Adrenal gland (tissue), 5 donors: ENCODE data around the gene HIC2.
"Not testable (repeated sequence)": the region's sequence is repeated elsewhere in the genome, so short reads cannot be mapped to it uniquely, and the experiment has no call there.

ENCODE experiments used
- POLR2A ChIP-seq, 2 donors: fragments of 450-650 bp; IDR thresholded peaks; one replicate each; pipeline ENCODE4 v1.6.1; 2017; ENCODE audit warnings: antibody characterized with exemption in 2 of 2, mild to moderate bottlenecking in 2 of 2, moderate library complexity in 1 of 2
- TF ChIP-seq, protein P1 (sequence below), 6 experiments: fragments of 450-650 bp in 4 of 6; fragments of 200-600 bp in 2 of 6; sonication (generic) in 1 of 6; IDR thresholded peaks; 1 replicate in 5 of 6; 2 replicates in 1 of 6; pipeline versions ENCODE4 v1.5.1 to v1.8.0; 2016 to 2021; ENCODE audit warnings: antibody characterized with exemption in 6 of 6, mild to moderate bottlenecking in 2 of 6, moderate library complexity in 1 of 6
- donor health status: DM: no; HTN: no; CAD: no.

DNA sequence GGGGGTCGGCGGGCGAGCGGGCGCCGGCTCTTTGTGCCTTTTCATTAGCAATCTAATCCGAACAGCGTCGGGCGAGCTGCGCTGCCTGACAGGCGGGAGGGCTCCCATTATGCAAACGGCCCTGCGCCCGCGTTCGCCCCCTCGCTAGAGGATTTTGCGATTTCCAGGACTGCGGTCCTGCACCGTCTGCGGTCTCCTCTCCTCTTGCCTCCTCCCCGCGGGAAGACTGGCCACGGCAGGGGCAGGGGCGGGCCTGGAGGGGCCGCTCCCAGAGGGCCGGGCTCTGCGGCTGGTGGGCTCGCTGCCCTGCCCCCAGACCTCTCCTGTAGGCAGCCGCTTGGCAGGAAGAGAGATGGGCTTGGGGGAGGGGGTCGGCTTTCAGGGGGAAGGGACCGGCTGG lies 682 bp downstream of the HIC2 start:
- TF ChIP-seq, protein P1, sequence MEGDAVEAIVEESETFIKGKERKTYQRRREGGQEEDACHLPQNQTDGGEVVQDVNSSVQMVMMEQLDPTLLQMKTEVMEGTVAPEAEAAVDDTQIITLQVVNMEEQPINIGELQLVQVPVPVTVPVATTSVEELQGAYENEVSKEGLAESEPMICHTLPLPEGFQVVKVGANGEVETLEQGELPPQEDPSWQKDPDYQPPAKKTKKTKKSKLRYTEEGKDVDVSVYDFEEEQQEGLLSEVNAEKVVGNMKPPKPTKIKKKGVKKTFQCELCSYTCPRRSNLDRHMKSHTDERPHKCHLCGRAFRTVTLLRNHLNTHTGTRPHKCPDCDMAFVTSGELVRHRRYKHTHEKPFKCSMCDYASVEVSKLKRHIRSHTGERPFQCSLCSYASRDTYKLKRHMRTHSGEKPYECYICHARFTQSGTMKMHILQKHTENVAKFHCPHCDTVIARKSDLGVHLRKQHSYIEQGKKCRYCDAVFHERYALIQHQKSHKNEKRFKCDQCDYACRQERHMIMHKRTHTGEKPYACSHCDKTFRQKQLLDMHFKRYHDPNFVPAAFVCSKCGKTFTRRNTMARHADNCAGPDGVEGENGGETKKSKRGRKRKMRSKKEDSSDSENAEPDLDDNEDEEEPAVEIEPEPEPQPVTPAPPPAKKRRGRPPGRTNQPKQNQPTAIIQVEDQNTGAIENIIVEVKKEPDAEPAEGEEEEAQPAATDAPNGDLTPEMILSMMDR (IDR thresholded peaks at IDR 0.05): not testable (repeated sequence)
- TF ChIP-seq POLR2A (IDR thresholded peaks at IDR 0.05): not testable (repeated sequence)
